ENCODE data around the gene MAPK9.

MAPK9 gene

GRCh38 chr5:180294913-180295555 lies 3.2 kb upstream of the MAPK9 start:
- Mint-ChIP-seq H3K27ac (no peak overlapping the region), H3K36me3 (peaks cover 12% of the 10 kb centered on the region), H3K9me3 (no peaks in the 10 kb centered on the region), H3K4me3 (no peak overlapping the region), H3K4me1 (peaks cover 35% of the 10 kb centered on the region), H3K27me3 (peaks cover 4% of the 10 kb centered on the region)
- CTCF ChIA-PET, result interaction anchor here (0.7 to 5.7 kb wide), 8 partner anchors 20 to 177 kb away, joined by 3 to 88 read pairs (median 6); partner anchors contain the start of gene RASGEF1C
- no peak for DNase-seq

- Mint-ChIP-seq H3K4me1 (peaks cover 40% of the 10 kb centered on the region), H3K4me3 (no peak overlapping the region), H3K27ac (no peak overlapping the region), H3K27me3 (peaks cover 4% of the 10 kb centered on the region), H3K9me3 (no peaks in the 10 kb centered on the region), H3K36me3 (peaks cover 13% of the 10 kb centered on the region)
- CTCF ChIA-PET, result interaction anchor here (0.7 to 5.7 kb wide), 8 partner anchors 17 to 178 kb away, joined by 3 to 88 read pairs (median 8); partner anchors contain the start of gene RASGEF1C
- no peak for DNase-seq
Observed at GRCh38 chr5:180294411-180294810, 2.5 kb upstream of the MAPK9 start.

GRCh38 chr5:180291234-180291940 lies 496 bp downstream of the MAPK9 start:
- peak overlapping the region; percentile 83 for H3K27ac Mint-ChIP-seq
- H3K4me1 Mint-ChIP-seq, result peaks cover 40% of the 10 kb centered on the region
- peaks cover 23% of the 10 kb centered on the region for H3K36me3 Mint-ChIP-seq
- DNase-seq, result no peak
- peak overlapping the region; percentile 95 for H3K4me3 Mint-ChIP-seq
- CTCF ChIA-PET, result interaction anchor here (1.1 to 2.2 kb wide), 4 partner anchors 15 to 181 kb away, joined by 3 to 11 read pairs (median 4); no protein-coding TSS in a partner anchor
- H3K27me3 Mint-ChIP-seq, result no peaks in the 10 kb centered on the region
- peaks cover 3% of the 10 kb centered on the region for H3K9me3 Mint-ChIP-seq

- peaks cover 25% of the 10 kb centered on the region for H3K36me3 Mint-ChIP-seq
- H3K27me3 Mint-ChIP-seq, result no peaks in the 10 kb centered on the region
- peaks cover 39% of the 10 kb centered on the region for H3K4me1 Mint-ChIP-seq
- peaks cover 3% of the 10 kb centered on the region for H3K9me3 Mint-ChIP-seq
- H3K4me3 Mint-ChIP-seq, result peak overlapping the region; percentile 78
- CTCF ChIA-PET, result interaction anchor here (0.7 to 2.2 kb wide), 6 partner anchors 14 to 182 kb away, joined by 3 to 11 read pairs (median 3); no protein-coding TSS in a partner anchor
- DNase-seq, result no peak
- peak overlapping the region; percentile 83 for H3K27ac Mint-ChIP-seq
Observed at GRCh38 chr5:180290568-180291233, 1.2 kb downstream of the MAPK9 start.

GRCh38 chr5:180289966-180290365 lies 1.9 kb downstream of the MAPK9 start:
- peak overlapping the region; percentile 33 for H3K4me3 Mint-ChIP-seq
- CTCF ChIA-PET, result interaction anchor here (1.1 to 2.2 kb wide), 5 partner anchors 13 to 183 kb away, joined by 3 to 11 read pairs (median 4); no protein-coding TSS in a partner anchor
- H3K9me3 Mint-ChIP-seq, result peaks cover 3% of the 10 kb centered on the region
- no peak overlapping the region for H3K27ac Mint-ChIP-seq
- no peaks in the 10 kb centered on the region for H3K27me3 Mint-ChIP-seq
- no peak for DNase-seq
- peaks cover 32% of the 10 kb centered on the region for H3K36me3 Mint-ChIP-seq
- peaks cover 36% of the 10 kb centered on the region for H3K4me1 Mint-ChIP-seq

- Mint-ChIP-seq H3K4me1 (peaks cover 34% of the 10 kb centered on the region), H3K27me3 (no peaks in the 10 kb centered on the region), H3K36me3 (peaks cover 36% of the 10 kb centered on the region), H3K27ac (no peak overlapping the region), H3K4me3 (no peak overlapping the region), H3K9me3 (peaks cover 3% of the 10 kb centered on the region)
- CTCF ChIA-PET, result interaction anchor here (0.8 to 2.2 kb wide), 4 partner anchors 25 to 183 kb away, joined by 3 to 11 read pairs (median 4); no protein-coding TSS in a partner anchor
- no peak for DNase-seq
Observed at GRCh38 chr5:180289433-180289832, 2.5 kb downstream of the MAPK9 start.

GRCh38 chr5:180287868-180288267 lies 4.0 kb downstream of the MAPK9 start:
- Mint-ChIP-seq H3K27ac (no peak overlapping the region), H3K9me3 (peaks cover 3% of the 10 kb centered on the region), H3K36me3 (peaks cover 46% of the 10 kb centered on the region), H3K4me3 (no peak overlapping the region), H3K27me3 (no peaks in the 10 kb centered on the region), H3K4me1 (peaks cover 21% of the 10 kb centered on the region)
- CTCF ChIA-PET, result no interaction called here
- DNase-seq, result no peak

GRCh38 chr5:180287404-180287803 lies 4.5 kb downstream of the MAPK9 start:
- H3K9me3 Mint-ChIP-seq, result peaks cover 6% of the 10 kb centered on the region
- peaks cover 17% of the 10 kb centered on the region for H3K4me1 Mint-ChIP-seq
- H3K27ac Mint-ChIP-seq, result no peak overlapping the region
- CTCF ChIA-PET, result no interaction called here
- DNase-seq, result no peak
- H3K36me3 Mint-ChIP-seq, result peaks cover 49% of the 10 kb centered on the region
- H3K4me3 Mint-ChIP-seq, result no peak overlapping the region
- H3K27me3 Mint-ChIP-seq, result no peaks in the 10 kb centered on the region

GRCh38 chr5:180284149-180284548 lies 7.7 kb downstream of the MAPK9 start:
- Mint-ChIP-seq H3K27ac (no peak overlapping the region), H3K36me3 (peaks cover 69% of the 10 kb centered on the region)

GRCh38 chr5:180283026-180283615 lies 8.8 kb downstream of the MAPK9 start:
- no peak for DNase-seq
- Mint-ChIP-seq H3K4me1 (peaks cover 2% of the 10 kb centered on the region), H3K4me3 (no peak overlapping the region), H3K36me3 (peaks cover 77% of the 10 kb centered on the region), H3K9me3 (peaks cover 17% of the 10 kb centered on the region), H3K27ac (no peak overlapping the region), H3K27me3 (no peaks in the 10 kb centered on the region)
- CTCF ChIA-PET, result interaction anchor here (2.3 kb wide), 1 partner anchor 33 kb away, joined by 5 read pairs; no protein-coding TSS in a partner anchor

More at GRCh38 chr5:180284149-180284548, 7.7 kb downstream of the MAPK9 start:
- peaks cover 2% of the 10 kb centered on the region for H3K4me1 Mint-ChIP-seq
- DNase-seq, result no peak
- peaks cover 16% of the 10 kb centered on the region for H3K9me3 Mint-ChIP-seq
- CTCF ChIA-PET, result no interaction called here
- H3K4me3 Mint-ChIP-seq, result no peak overlapping the region
- H3K27me3 Mint-ChIP-seq, result no peaks in the 10 kb centered on the region

- Mint-ChIP-seq H3K4me1 (no peaks in the 10 kb centered on the region), H3K27ac (no peak overlapping the region), H3K4me3 (no peak overlapping the region), H3K27me3 (no peaks in the 10 kb centered on the region), H3K36me3 (peaks cover 82% of the 10 kb centered on the region), H3K9me3 (peaks cover 23% of the 10 kb centered on the region)
- no peak for DNase-seq
- CTCF ChIA-PET, result interaction anchor here (2.3 kb wide), 1 partner anchor 34 kb away, joined by 5 read pairs; no protein-coding TSS in a partner anchor
Observed at GRCh38 chr5:180282281-180282680, 9.6 kb downstream of the MAPK9 start.

- H3K27ac Mint-ChIP-seq, result no peak overlapping the region
- DNase-seq, result no peak
- H3K36me3 Mint-ChIP-seq, result peaks cover 82% of the 10 kb centered on the region
- H3K27me3 Mint-ChIP-seq, result no peaks in the 10 kb centered on the region
- peaks cover 24% of the 10 kb centered on the region for H3K9me3 Mint-ChIP-seq
- no peaks in the 10 kb centered on the region for H3K4me1 Mint-ChIP-seq
- CTCF ChIA-PET, result interaction anchor here (2.3 kb wide), 1 partner anchor 34 kb away, joined by 5 read pairs; no protein-coding TSS in a partner anchor
- H3K4me3 Mint-ChIP-seq, result no peak overlapping the region
Observed at GRCh38 chr5:180281706-180282105, 10.2 kb downstream of the MAPK9 start.

- no peaks in the 10 kb centered on the region for H3K27me3 Mint-ChIP-seq
- CTCF ChIA-PET, result no interaction called here
- H3K4me1 Mint-ChIP-seq, result no peaks in the 10 kb centered on the region
- no peak overlapping the region for H3K27ac Mint-ChIP-seq
- H3K36me3 Mint-ChIP-seq, result peaks cover 65% of the 10 kb centered on the region
- H3K4me3 Mint-ChIP-seq, result no peak overlapping the region
- no peak for DNase-seq
- H3K9me3 Mint-ChIP-seq, result peaks cover 48% of the 10 kb centered on the region
Observed at GRCh38 chr5:180274695-180275094, 17.2 kb downstream of the MAPK9 start.

- Mint-ChIP-seq H3K27me3 (no peaks in the 10 kb centered on the region), H3K9me3 (peaks cover 47% of the 10 kb centered on the region), H3K36me3 (peaks cover 65% of the 10 kb centered on the region), H3K27ac (no peak overlapping the region), H3K4me1 (no peaks in the 10 kb centered on the region), H3K4me3 (no peak overlapping the region)
- CTCF ChIA-PET, result no interaction called here
- no peak for DNase-seq
Observed at GRCh38 chr5:180271221-180271620, 20.7 kb downstream of the MAPK9 start.
